Adrenal gland (tissue), 5 donors: ENCODE data around the gene GPHN.

ENCODE experiments used
- CTCF ChIP-seq, 6 experiments: fragments of 450-650 bp in 4 of 6; fragments of 200-600 bp in 2 of 6; sonication (generic) in 1 of 6; IDR thresholded peaks; 1 replicate in 5 of 6; 2 replicates in 1 of 6; pipeline versions ENCODE4 v1.5.1 to v1.8.0; 2016 to 2021; ENCODE audit warnings: antibody characterized with exemption in 6 of 6, mild to moderate bottlenecking in 2 of 6, moderate library complexity in 1 of 6
- POLR2A ChIP-seq, 2 donors: fragments of 450-650 bp; IDR thresholded peaks; one replicate each; pipeline ENCODE4 v1.6.1; 2017; ENCODE audit warnings: antibody characterized with exemption in 2 of 2, mild to moderate bottlenecking in 2 of 2, moderate library complexity in 1 of 2
- donor health status: DM: no; HTN: no; CAD: no.

- TF ChIP-seq CTCF (IDR thresholded peaks at IDR 0.05) (no peak), POLR2A (IDR thresholded peaks at IDR 0.05) (no peak)
Measured at GRCh38 chr14:66920196-66920595, 412.2 kb downstream of the GPHN start.
